DMS 273 treated with DMSO at 0.1 percent for 48 hours (cell line): Measurements from ENCODE around the gene CCBE1.
A peak's percentile ranks its signal among the peaks of the same experiment; 100 is the strongest.

ENCODE experiments used
- DNase-seq: peaks from one replicate; lab custom pipeline; 2025; lab: John Stamatoyannopoulos, UW

CCBE1 gene

GRCh38 chr18:59454909-59455727 is 242.1 kb downstream of the CCBE1 start:
- DNase-seq, result no peak

- no peak for DNase-seq
Measured at GRCh38 chr18:59453468-59453961, 243.7 kb downstream of the CCBE1 start.

- DNase-seq, result no peak
Measured at GRCh38 chr18:59451963-59452362, 245.3 kb downstream of the CCBE1 start.

GRCh38 chr18:59451073-59451472 is 246.2 kb downstream of the CCBE1 start:
- DNase-seq, result no peak

GRCh38 chr18:59448546-59448945 is 248.7 kb downstream of the CCBE1 start:
- no peak for DNase-seq

- DNase-seq, result no peak
Measured at GRCh38 chr18:59446012-59446411, 251.2 kb downstream of the CCBE1 start.

- no peak for DNase-seq
Measured at GRCh38 chr18:59437851-59438569, 259.2 kb downstream of the CCBE1 start.

- DNase-seq, result no peak
Measured at GRCh38 chr18:59432803-59433597, 264.2 kb downstream of the CCBE1 start.

- DNase-seq, result no peak
Measured at GRCh38 chr18:59431131-59431530, 266.1 kb downstream of the CCBE1 start.

- no peak for DNase-seq
Measured at GRCh38 chr18:59429608-59430007, 267.6 kb downstream of the CCBE1 start.

GRCh38 chr18:59428018-59428417 is 269.2 kb downstream of the CCBE1 start:
- DNase-seq, result no peak

- DNase-seq, result no peak
Measured at GRCh38 chr18:59426855-59427254, 270.4 kb downstream of the CCBE1 start.

- DNase-seq, result no peak
Measured at GRCh38 chr18:59423259-59423658, 274.0 kb downstream of the CCBE1 start.

GRCh38 chr18:59420244-59420643 is 277.0 kb downstream of the CCBE1 start:
- DNase-seq, result no peak

- no peak for DNase-seq
Measured at GRCh38 chr18:59419386-59419785, 277.8 kb downstream of the CCBE1 start.

- no peak for DNase-seq
Measured at GRCh38 chr18:59416818-59417217, 280.4 kb downstream of the CCBE1 start.

GRCh38 chr18:59414111-59414653 is 283.0 kb downstream of the CCBE1 start:
- no peak for DNase-seq

GRCh38 chr18:59402432-59403090 is 294.7 kb downstream of the CCBE1 start:
- DNase-seq, result peak; percentile 80

GRCh38 chr18:59400407-59400806 is 296.8 kb downstream of the CCBE1 start:
- no peak for DNase-seq

GRCh38 chr18:59395226-59396175 is 301.7 kb downstream of the CCBE1 start:
- no peak for DNase-seq
